Stimulated activated CD4-positive, alpha-beta T cell treated with anti-CD3 and anti-CD28 coated beads, Interleukin-1b, Interleukin-23, amount 100 ng/mL, for 48 hours (primary cell): ENCODE data around the gene GPR137C.

Source experiments
- DNase-seq: peaks from one replicate; pipeline ENCODE4 v3.0.0-alpha.2; 2020

GPR137C gene

GRCh38 chr14:52575858-52576257, 23.2 kb downstream of the GPR137C start:
- DNase-seq, result no peak

- DNase-seq, result no peak
Measured at GRCh38 chr14:52583544-52583943, 30.9 kb downstream of the GPR137C start.

GRCh38 chr14:52589646-52590045, 37.0 kb downstream of the GPR137C start:
- no peak for DNase-seq

- DNase-seq, result no peak
Measured at GRCh38 chr14:52590318-52590717, 37.7 kb downstream of the GPR137C start.

- DNase-seq, result no peak
Measured at GRCh38 chr14:52596320-52596719, 43.7 kb downstream of the GPR137C start.

GRCh38 chr14:52596861-52597260, 44.2 kb downstream of the GPR137C start:
- DNase-seq, result no peak

- DNase-seq, result no peak
Measured at GRCh38 chr14:52598568-52598967, 45.9 kb downstream of the GPR137C start.

- DNase-seq, result no peak
Measured at GRCh38 chr14:52599974-52600373, 47.3 kb downstream of the GPR137C start.

GRCh38 chr14:52602131-52602530, 49.5 kb downstream of the GPR137C start:
- DNase-seq, result no peak

GRCh38 chr14:52607061-52607460, 54.4 kb downstream of the GPR137C start:
- DNase-seq, result no peak

GRCh38 chr14:52609445-52610044, 56.9 kb downstream of the GPR137C start:
- no peak for DNase-seq

- no peak for DNase-seq
Measured at GRCh38 chr14:52610187-52610586, 57.6 kb downstream of the GPR137C start.

GRCh38 chr14:52618602-52619001, 66.0 kb downstream of the GPR137C start:
- DNase-seq, result no peak

- no peak for DNase-seq
Measured at GRCh38 chr14:52619687-52620086, 67.1 kb downstream of the GPR137C start.

GRCh38 chr14:52640137-52640536, 87.5 kb downstream of the GPR137C start:
- DNase-seq, result peak; percentile 24

- no peak for DNase-seq
Measured at GRCh38 chr14:52641745-52642144, 89.1 kb downstream of the GPR137C start.

GRCh38 chr14:52649511-52649910, 96.9 kb downstream of the GPR137C start:
- DNase-seq, result no peak

- no peak for DNase-seq
Measured at GRCh38 chr14:52650774-52651173, 98.1 kb downstream of the GPR137C start.

- DNase-seq, result no peak
Measured at GRCh38 chr14:52656905-52657304, 104.3 kb downstream of the GPR137C start.

GRCh38 chr14:52660325-52660724, 107.7 kb downstream of the GPR137C start:
- DNase-seq, result no peak

GRCh38 chr14:52660832-52661231, 108.2 kb downstream of the GPR137C start:
- no peak for DNase-seq

GRCh38 chr14:52661314-52661713, 108.7 kb downstream of the GPR137C start:
- no peak for DNase-seq

GRCh38 chr14:52663850-52664249, 111.2 kb downstream of the GPR137C start:
- DNase-seq, result no peak

- DNase-seq, result no peak
Measured at GRCh38 chr14:52678591-52678990, 126.0 kb downstream of the GPR137C start.

- no peak for DNase-seq
Measured at GRCh38 chr14:52683985-52684520, 131.4 kb downstream of the GPR137C start.
